Spleen (tissue), 7 donors: ENCODE results near the gene LUZP4.

Experiments
- POLR2A ChIP-seq, 3 donors: fragments of 450-650 bp; IDR thresholded peaks; one replicate each; pipeline ENCODE4 v1.5.1; 2017; ENCODE audit warnings: antibody characterized with exemption in 3 of 3, mild to moderate bottlenecking in 1 of 3
- POLR2AphosphoS5 ChIP-seq, 3 donors: sonication (generic); formaldehyde crosslinking; IDR thresholded peaks; one replicate each; pipeline ENCODE4 v1.5.1; 2017; ENCODE audit warnings: antibody characterized with exemption in 3 of 3
- TF ChIP-seq, protein P1 (sequence below), 11 experiments: fragments of 200-600 bp in 7 of 11; fragments of 450-650 bp in 4 of 11; sonication (generic) in 4 of 11; IDR thresholded peaks in 8 of 11; conservative IDR thresholded peaks in 3 of 11; 1 replicate in 7 of 11; 2 replicates in 4 of 11; pipeline versions ENCODE4 v1.4.0 to v1.8.0; 2016 to 2021; ENCODE audit warnings: antibody characterized with exemption in 11 of 11, inconsistent platforms in 4 of 11, mild to moderate bottlenecking in 1 of 11
- donor health status: DM: no; HTN: no; CAD: no; lungs with moderate emphysema.
- donor health status: DM: no; HTN: no; CAD: no.
- donor health status: DM: no; HTN: no; CAD: no.

DNA sequence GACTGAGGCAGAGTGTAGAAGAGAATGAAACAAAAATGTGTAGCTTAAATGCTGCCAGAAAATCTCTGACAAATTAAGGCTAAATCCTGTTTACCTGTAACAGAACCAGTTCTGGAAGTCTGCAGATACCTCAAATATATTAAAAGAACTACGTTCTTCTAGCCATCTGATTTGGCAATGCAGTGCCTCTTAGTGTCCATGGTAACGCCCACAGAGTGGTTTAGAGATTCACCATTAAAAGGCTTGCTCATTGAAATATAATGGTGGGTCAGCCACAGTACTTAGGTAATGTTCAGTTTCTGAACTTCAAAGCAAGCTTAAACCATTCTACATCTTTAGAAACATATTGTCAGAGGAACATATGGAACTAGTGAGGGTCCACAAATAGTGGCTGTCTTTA is 23.2 kb upstream of the LUZP4 start:
- TF ChIP-seq POLR2AphosphoS5 (IDR thresholded peaks at IDR 0.05) = no peak
- no peak for TF ChIP-seq POLR2A (IDR thresholded peaks at IDR 0.05)
- TF ChIP-seq, protein P1, sequence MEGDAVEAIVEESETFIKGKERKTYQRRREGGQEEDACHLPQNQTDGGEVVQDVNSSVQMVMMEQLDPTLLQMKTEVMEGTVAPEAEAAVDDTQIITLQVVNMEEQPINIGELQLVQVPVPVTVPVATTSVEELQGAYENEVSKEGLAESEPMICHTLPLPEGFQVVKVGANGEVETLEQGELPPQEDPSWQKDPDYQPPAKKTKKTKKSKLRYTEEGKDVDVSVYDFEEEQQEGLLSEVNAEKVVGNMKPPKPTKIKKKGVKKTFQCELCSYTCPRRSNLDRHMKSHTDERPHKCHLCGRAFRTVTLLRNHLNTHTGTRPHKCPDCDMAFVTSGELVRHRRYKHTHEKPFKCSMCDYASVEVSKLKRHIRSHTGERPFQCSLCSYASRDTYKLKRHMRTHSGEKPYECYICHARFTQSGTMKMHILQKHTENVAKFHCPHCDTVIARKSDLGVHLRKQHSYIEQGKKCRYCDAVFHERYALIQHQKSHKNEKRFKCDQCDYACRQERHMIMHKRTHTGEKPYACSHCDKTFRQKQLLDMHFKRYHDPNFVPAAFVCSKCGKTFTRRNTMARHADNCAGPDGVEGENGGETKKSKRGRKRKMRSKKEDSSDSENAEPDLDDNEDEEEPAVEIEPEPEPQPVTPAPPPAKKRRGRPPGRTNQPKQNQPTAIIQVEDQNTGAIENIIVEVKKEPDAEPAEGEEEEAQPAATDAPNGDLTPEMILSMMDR (IDR thresholded peaks at IDR 0.05 in 8 of 11, conservative IDR thresholded peaks at IDR 0.05 in 3 of 11) = no peak
